GM18858 (cell line): ENCODE results near the gene PIF1.
"Not testable (repeated sequence)": the region's sequence is repeated elsewhere in the genome, so short reads cannot be mapped to it uniquely, and the experiment has no call there.

Source experiments
- ATAC-seq: cut with Tn5 transposase; IDR thresholded peaks from one replicate; pipeline ENCODE4 v1.9.1; 2021; ENCODE audit not compliant: unreplicated experiment

PIF1 gene

DNA sequence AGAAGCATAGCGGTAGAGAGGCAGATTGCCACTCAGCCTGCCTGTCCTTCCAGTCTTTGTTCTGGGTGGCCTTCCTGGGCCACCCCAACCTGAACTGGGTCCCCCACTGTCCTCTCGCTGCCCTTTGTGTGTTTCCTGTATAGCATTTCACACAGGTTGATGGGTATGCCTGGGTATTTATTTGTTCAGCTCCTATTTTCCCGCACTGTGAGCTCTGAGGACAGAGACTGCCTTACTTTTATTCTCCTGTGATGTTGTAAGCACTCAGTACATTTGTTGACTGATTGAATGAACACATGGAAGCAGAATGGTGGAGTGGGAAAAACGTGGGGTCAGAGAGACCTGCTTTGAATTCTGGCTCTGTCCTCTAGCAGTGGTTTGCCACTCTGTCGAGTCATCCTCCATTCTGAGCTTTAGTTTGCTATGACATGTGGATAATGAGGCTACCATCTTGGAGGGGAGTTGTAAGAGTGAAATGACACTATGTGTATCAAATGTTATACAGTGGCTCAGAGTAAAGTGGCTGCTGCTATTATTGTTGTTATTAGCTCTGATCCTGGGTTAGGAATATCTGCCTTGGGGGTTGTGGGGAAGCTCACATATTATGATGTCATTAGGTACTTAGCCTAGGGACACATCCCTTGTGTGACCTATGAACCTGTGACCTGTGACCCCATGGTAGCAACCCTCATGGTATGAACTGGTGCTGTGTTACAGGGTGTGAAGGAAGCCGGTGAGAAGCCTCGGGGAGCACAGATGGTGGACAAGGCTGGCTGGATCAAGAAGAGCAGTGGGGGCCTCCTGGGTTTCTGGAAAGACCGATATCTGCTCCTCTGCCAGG, 22.6 kb upstream of the PIF1 start:
- ATAC-seq: no peak

DNA sequence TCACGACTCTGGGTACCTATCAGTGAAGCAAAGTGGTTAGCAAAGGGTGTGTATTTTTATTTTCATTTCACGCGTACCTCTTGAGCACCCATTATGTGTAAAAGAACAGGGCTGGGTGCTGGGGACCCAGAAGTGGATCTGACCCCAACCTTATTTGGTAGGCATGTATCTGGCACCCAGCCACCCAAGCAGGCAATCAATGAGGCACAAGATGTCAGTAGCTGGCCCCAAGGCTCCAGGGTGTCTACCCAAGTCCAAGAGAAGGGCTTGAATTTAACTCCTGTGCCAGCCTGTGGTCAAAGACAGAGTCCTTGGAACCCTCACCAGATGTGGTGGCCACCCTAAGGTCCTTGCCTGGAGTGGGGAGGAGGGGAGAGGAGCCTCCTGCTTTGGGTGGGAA, 22.0 kb upstream of the PIF1 start:
- ATAC-seq: no peak

DNA sequence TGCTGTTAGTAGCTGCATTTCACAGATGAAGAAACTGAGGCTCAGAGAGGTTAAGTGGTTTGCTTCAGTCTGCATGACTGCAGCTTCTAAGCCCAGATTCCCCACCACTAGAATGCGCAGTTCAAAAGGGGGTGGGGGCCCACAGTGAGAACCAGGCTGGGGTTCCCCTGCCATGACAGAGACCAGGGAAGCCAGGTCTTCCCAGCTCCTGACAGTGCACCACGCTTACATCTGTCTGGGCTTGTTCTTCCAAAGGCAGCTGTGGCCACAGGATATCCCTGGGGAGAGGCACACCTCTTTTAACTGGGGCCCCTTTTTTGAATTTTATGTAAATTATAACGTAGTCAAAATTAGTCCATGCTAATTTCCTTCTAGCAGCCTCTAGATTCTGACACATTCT, 21.6 kb upstream of the PIF1 start:
- no peak for ATAC-seq

DNA sequence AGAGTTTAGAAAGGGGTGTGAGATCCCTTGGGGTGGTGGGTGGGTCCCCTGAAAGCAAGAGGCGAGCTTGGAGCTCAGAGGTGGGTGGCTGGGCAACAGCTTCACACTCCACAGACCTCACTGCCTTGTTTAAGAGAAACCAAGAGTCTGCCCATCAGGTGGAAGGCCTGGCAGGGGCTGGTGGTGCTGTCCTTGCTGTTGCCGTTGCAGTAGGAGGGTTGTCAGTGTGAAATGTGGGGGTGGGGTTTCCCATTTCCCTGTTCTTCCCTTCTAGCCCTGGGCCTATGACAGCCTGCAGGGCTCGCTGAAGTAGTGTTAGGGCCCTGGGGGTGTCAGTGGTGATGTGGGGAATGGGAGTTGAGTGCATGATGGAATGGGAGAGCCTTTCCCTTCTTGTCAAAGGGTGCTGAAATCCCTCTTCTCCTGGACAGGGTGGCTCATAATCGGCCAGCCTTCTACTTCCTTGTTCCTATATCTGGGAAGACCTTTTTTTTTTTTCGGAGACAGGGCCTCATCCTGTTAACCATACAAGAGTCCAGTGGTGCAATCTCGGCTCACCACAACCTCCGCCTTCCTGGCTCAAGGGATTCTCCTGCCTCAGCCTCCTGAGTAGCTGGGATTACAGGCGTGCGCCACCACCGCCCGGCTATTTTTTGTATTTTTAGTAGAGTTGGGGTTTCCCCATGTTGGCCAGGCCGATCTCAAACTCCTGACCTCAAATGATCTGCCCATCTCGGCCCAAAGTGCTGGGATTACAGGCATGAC, 20.6 kb upstream of the PIF1 start:
- ATAC-seq: no peak

DNA sequence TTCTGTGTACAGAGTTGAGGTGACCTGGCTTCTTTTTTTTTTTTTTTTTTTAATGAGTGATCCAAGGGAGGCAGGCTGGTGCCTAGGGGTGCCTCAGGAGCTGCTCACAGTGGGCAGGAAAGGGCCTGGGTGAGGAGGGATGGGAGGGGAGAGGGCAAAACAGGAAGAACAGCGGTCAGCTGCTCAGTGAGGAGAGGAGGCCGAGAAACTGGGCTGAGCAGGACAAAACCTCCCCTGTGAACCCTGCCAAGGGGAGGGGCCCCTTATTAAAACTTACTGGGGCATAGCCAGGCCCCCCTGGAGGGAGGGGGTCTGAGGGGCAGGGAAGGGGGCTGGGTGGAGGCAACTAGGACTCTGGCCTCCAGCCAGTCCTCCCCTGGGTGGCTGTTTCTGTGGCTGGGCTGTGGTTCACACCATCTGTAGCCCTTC, 19.8 kb upstream of the PIF1 start:
- ATAC-seq: no peak

DNA sequence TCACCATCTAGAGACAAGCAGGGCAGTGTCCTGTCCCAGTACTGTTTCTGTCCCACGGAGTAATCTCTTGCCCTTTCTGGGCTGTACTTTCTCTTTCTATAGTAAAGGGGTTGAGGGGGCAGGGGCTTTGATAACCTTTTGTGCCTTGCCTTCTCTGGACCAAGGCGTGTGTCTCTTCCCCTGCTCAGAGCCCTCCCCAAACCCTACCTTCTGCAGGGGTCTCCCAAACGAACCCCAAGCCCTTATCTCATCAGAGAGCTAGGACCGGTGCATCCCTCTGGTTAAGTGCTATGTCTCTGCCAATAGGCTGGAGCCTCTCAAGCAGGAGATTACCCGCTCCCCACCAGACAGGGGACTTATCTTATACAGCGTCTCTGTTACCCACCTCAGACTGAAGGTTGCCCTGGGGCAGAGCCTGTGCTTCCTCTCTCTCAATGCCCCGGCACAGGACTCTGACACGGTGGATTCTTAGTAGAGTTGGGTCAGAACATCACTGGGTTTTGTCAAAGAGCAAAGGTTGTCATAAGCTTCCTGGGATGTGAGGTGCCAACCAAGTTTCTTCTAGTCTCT, 19.2 kb upstream of the PIF1 start:
- ATAC-seq: no peak

DNA sequence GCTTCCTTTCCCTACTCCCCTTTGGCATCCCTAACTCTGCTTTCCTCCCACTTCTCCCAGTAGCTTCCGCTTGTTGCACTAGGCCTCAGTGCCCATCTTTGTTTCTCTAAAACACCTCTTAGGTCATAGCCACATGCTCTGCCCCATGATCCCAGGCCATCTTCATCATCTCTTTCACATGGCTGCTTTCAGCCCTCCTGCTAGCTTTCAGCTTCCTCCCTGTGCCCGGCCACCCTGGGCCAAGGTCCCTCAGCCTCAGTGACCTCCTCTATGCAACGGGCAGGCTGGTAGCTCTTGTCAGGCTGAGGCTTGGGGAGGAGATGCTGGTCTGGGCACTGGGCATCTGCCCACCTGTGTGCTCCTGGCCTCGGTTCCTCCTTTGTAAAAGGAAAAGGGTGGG, 18.5 kb upstream of the PIF1 start:
- no peak for ATAC-seq

DNA sequence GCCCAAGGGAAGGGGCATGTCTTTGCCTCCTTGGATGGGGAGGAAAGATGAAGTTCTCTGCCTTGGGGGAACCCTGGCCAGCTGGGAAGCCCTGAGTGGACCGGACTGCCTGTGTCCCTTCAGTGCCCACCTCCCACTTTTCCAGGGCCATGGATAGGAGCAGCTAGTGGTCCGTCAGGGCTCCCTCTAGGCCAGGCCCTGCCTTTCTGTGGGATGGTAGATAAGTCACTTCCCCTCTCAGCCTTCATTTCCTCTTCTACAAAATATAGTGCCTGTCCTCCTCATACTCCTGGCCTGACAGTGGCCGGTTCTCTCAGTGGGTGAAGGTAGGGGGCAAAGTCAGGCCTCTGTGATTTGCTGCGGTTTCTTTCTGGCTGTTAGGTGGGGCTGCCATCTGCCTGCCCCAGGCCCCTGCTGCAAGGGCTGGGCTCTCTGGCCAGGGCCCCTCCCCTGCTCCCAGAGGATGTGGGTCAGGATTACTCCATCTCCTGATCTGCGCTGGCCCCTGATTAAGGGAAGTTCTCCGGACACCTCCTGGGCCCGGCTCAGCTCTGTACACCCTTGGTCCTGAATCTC, 17.6 kb upstream of the PIF1 start:
- ATAC-seq: no peak

DNA sequence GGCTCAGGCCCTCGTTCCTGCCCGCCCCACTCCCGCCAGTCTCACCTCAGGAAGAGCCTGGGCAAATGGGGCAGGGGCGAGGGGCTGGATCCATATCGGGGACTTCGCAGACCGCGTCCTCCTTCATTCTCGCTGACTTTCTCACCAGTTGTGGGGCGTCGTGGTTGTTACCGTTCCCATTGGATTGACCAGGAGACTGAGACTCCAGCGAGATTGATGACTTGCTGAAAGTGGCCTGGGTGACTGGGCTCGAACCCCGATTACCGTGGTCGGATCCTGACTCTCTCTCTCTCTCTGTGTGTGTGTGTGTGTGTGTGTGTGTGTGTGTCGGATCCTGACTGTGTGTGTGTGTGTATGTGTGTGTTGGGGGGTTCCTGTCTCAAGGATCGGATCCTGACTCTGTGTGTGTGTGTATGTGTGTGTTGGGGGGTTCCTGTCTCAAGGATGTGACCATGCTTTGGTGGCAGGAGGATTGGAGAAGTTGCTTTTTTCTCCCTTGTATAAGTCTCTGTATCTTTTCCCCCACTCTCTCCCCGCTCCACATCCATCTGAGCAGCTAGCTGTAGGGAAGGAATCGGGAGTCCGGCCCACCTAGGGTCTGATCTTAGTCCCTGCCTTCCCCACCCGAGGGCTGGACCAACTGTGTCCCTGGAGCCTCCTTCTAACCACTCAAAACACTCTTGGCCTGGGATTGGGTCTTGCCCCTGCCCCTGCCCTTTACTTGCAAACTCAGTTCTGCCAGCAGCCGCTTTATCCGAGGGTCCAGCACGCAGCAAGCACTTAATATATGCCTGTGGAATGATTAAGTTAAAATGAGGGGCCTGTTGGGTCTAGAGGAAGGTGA, 16.9 kb upstream of the PIF1 start:
- no peak for ATAC-seq

DNA sequence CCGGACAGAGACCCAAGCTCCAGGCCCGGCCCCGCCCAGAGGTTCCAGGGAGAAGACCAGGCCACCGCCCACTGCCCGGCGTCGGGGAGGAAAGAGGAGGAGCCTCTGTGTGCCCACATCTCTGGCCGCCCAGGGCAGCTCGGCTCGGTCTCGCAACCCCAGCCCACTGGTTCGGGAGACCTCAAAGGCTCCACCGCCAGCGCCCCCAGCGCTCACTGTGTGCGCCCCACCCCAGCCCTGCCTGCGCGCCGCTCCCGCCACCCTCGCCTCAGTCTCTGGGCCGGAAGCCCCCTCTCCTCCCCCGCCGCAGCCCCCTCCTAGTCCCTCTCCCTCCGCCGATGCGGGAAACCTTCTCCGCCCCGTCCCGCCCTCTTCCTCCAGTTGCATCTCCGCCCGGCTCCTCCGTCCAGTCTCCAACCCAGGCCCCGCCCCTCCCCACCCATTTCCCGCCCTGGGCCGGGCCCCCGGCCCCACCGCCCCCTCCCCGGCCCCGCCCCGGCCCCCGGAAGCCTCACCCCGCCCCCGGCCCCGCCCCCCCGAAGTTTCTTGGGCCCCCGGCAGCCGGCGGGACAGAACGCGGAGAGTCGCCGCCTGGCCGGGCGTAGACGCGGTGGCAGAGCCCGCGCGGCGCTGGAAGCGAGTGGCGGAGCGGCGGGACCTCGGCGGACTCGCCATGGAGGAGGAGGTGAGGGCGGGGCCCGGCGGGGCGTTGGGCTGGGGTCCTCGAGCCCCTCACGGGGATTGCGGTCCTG, 16.1 kb upstream of the PIF1 start, which contains the start of gene PLEKHO2:
TSS of gene PLEKHO2 (plus strand) at position 572 of the 752 bp plus-strand sequence. CDS start at position 674, 102 bp downstream.
- no peak for ATAC-seq

DNA sequence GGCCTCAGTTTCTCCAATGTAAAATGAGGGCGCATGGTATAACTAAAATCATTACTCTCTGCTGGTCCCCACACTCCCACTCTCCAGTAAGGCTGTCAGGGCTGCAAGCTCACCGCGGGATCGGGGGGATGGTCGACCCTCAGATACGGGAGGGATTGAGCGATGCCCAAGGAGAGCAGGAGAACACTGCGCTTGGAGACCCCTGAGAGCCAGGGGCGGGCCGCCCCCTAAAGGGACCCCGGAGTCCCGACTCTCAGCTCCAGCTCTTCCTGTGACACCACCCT, 15.6 kb upstream of the PIF1 start:
- ATAC-seq: no peak

DNA sequence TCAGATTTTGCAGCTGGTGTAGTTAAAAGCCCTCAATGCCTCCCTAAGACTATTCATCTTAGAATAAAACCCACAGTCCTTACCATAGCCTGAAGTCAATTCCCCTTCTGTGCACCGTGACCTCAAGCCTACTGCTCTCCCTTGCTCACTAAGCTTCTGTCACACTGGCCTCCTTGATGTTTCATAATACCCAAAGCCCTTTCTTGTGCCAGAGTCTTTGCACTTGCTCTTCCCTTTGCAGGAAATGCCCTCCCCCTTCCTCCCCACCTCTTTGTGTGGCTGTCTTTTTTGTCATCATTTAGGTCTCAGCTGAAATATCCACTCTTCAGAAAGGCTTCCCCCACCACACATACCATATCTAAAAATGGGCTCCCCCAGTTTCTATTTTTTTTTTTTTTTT, 12.1 kb upstream of the PIF1 start:
- no peak for ATAC-seq

DNA sequence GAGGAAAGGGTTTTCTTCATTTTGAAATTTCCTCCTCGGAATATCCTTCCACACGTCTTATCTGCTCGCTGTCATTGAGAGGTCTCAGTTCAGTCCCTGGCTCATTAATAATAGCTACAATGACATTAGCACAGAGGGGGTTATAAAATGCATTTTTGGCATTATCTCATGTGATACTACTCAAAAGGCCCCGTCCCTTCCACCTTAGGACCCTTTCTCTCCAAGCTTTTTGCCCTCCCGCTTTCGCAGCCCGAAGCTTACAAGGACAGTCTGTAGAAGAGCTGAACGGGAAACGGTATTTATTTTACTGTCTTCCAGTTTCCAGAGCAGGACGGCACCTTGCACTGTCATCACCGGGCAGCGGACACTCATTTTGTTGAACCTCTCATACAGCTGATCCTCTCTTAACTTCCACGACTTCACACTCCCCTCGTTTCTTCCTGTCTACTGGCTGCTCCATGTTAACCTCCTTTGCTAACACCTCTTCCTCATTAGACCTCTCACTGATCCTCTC, 10.6 kb upstream of the PIF1 start:
- no peak for ATAC-seq

DNA sequence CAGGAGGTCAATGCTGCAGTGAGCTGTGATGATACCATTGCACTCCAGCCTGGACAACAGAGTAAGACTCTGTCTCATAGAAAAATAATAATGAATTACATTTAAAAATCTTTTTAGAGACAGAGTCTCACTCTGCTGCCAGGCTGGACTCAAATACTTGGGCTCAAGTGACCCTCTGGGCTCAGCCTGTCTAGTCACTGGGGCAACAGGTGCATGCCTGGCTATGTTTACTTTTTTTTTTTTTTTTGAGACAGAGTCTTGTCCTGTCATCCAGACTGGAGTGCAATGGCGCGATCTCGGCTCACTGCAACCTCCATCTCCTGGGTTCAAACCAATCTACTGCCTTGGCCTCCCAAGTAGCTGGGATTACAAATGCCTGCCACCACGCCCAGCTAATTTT, 8.2 kb upstream of the PIF1 start:
- no peak for ATAC-seq

DNA sequence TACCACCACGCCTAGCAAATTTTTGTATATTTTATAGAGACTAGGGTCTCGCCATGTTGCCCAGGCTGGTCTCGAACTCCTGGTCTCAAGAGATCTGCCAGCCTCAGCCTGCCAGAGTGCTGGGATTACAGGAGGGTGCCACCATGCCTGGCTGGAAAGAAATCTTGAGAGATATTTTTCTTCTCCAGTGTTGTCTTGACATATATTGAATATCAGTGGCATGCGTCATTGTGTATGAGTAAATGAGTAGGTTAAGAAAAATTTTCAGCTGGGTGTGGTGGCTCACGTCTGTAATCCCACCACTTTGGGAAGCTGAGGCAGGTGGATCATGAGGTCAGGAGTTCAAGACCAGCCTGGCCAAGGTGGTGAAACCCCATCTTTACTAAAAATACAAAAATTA, 3.5 kb upstream of the PIF1 start:
- ATAC-seq: no peak

DNA sequence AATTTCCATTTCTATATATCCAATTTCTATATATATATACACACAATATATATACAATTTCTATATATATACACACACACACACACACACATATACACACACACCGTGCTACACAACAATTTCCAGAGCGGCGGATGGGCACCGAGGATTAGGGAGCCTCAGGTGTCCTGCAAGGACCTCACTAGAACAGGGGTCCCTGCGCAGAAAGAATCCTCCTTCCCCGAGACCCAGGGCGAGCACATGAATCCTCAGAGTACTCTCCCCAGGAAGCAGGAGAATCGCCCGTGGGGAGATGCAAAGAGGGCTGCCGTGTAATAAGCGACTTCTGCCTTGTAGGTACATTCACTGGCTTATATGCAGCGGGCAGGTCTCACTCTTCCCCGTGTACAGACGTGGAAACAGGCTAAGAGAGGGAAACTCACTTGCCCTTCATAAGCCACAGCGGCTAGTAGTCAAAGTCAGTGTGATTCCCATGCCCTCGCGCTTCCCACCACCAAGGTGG, 467 bp downstream of the PIF1 start:
- ATAC-seq: no peak

DNA sequence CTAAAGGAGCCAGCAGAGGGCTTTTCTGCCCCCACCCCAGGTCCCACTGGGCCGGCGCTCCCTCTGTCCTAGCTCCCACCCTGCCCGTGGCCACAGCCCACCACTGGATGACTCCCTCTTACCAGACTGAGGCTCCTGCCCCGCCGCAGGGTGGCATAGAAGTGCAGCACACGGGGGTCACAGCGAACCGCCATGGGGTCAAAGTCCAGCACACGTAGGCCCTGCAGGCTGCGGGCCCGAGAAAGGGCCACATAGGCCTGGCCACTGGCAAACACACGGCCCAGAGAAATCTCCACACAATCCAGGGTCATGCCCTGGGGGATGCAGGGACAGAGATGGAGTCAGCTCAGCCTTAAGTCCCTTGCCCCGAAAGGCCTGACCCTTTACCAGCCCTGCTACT, 9.0 kb downstream of the PIF1 start:
- no peak for ATAC-seq

DNA sequence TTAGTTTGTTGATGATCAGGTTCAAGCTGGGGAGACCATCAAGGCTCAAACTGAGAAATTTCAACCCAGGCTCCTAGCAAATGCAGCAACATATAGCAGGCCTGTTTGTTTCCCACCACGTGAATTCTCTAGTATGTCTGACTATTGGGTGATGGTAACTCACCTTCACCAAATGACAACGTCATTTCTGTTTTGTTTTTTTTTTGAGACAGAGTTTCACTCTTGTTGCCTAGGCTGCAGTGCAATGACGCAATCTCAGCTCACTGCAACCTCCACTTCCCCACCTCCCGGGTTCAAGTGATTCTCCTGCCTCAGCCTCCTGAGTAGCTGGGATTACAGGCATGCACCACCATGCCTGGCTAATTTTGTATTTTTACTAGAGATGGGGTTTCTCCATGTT, 10.5 kb downstream of the PIF1 start:
- ATAC-seq: not testable (repeated sequence)

DNA sequence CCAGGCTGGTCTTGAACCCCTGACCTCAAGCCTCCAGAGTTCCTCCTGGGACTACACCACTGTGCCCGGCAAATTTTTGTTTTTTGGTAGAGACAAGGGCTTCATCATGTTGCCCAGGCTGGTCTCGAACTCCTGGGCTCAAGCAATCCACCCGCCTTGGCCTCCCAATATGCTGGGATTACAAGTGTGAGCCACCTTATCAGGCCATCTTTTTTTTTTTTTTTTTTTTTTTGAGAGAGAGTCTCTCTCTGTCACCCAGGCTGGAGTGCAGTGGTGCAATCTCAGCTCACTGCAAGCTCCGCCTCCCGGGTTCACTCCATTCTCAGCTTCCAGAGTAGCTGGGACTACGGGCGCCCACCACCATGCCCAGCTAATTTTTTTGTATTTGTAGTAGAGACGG, 11.2 kb downstream of the PIF1 start:
- not testable (repeated sequence) for ATAC-seq

DNA sequence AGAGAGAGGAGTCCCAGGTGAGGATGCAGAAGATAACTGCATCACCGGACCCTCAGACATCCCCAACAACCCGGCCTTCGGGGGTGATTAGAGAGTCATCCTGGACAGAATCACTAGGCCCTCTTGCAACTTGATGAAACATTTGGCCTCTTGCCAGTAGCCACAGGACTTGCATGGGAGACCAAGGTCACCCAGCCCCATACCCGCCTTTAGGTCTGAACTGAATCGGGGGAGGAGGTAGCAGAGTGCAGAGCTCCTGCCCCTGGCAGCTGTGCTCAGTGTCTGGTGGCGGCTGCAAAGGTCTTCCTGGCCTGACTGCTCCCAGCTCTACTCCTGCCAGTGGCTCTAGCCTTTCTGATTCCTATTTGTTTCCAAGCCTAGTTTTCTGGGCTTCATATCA, 12.4 kb downstream of the PIF1 start:
- no peak for ATAC-seq
